Spinal cord (tissue), 10 donors: ENCODE results near the gene CSMD2. TPM values are rescaled to one million over a fixed set of nuclear protein-coding genes. Genes with fewer than 3 reads are reported as not detected.

Experiments
- DNase-seq, 6 donors: peaks; one replicate each; pipeline versions ENCODE4 v3.0.0 to v3.0.0-alpha.2; 2013 to 2015; ENCODE audit warnings: low spot score in 6 of 6, low read depth in 4 of 6
- H3K27ac ChIP-seq: one replicate; pipeline ENCODE4 v1.5.1; 2013; ENCODE audit warnings: low read depth, low read length, control low read depth
- H3K27me3 ChIP-seq: one replicate; pipeline ENCODE4 v1.6.1; 2013; ENCODE audit warnings: low read length; ENCODE audit not compliant: control insufficient read depth, insufficient read depth
- H3K36me3 ChIP-seq: one replicate; pipeline ENCODE4 v1.6.1; 2013; ENCODE audit warnings: low read length; ENCODE audit not compliant: control insufficient read depth, insufficient read depth
- H3K4me1 ChIP-seq: one replicate; pipeline ENCODE4 v1.6.1; 2013; ENCODE audit warnings: low read length; ENCODE audit not compliant: control insufficient read depth, insufficient read depth
- H3K4me3 ChIP-seq: one replicate; pipeline ENCODE4 v1.5.1; 2013; ENCODE audit warnings: low read depth, low read length, control low read depth
- H3K9me3 ChIP-seq: one replicate; pipeline ENCODE4 v1.6.1; 2013; ENCODE audit warnings: low read length; ENCODE audit not compliant: control insufficient read depth, insufficient read depth
- WGBS: methylation state at CpG from one replicate; pipeline ENCODE4 v1.1.5; 2013; ENCODE audit warnings: missing lambda C conversion rate; ENCODE audit not compliant: insufficient coverage; 5-methylcytosine and 5-hydroxymethylcytosine counted together
- polyA plus RNA-seq, 2 donors: library from polyadenylated mRNA; unstranded; fragments of 120-200 nt; gene quantifications; one replicate each; pipeline ENCODE4 v1.2.1, GENCODE V29; 2013; ENCODE audit not compliant: insufficient read length in 2 of 2
- total RNA-seq, 2 donors: library from RNA; depleted of rRNA in 1 of 2; stranded (reverse); fragments of 120-200 nt in 1 of 2; fragments of >200 nt in 1 of 2; gene quantifications; one replicate each; pipeline versions ENCODE4 v1.2.3 to v1.2.4, GENCODE V29; 2013 to 2014
- donor health status: healthy.

CSMD2 gene
- total and polyA plus RNA-seq, 4 donors, result 16.0 to 26.4 (median 22.2) TPM

DNA sequence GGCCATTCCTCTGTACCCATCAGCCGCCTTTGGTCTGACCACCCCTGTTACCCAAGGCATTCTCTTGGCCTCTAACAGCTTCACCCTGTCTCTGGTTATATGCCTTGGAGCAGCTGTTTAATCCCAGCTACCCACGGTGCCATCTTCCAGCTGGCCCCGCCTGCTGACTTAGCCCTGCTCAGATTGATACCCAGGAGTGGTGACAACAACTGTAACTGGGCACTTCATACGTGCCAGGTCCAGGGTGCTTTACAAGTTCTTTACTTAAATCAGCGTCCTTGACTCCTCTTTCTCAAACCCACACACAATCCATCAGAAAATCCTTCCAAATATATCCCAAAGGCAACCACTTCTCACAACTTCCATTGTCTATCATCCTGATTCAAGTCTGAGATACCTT is 338.3 kb downstream of the CSMD2 start:
- peaks cover 28% of the 10 kb centered on the region for H3K36me3 ChIP-seq
- WGBS, result 95% methylated on average over 5 of the region's 5 CpGs
- no peak overlapping the region for H3K4me3 ChIP-seq
- peaks cover 4% of the 10 kb centered on the region for H3K4me1 ChIP-seq
- no peak overlapping the region for H3K27ac ChIP-seq
- H3K9me3 ChIP-seq, result no peaks in the 10 kb centered on the region
- no peaks in the 10 kb centered on the region for H3K27me3 ChIP-seq
- no peak for DNase-seq

DNA sequence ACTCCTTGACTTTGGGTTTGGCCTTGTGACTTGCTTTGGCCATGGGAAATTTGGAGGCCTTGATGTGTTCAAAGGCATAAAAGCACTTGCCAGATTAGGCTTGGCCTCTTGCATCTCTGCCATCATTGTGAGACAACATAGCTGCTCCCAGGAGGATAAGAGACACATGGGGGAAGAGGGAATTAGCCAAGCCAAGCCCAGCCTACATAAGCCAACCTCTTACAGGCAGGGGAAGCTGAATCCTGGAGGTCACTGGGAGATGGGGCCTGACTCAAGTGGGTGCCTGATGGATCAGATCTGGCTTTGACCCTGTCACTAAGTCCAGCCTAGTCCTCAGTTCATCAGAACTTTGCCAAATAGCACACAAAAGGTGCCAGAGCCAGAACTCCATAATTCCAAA is 338.7 kb downstream of the CSMD2 start:
- Histone ChIP-seq H3K27ac (no peak overlapping the region), H3K27me3 (no peaks in the 10 kb centered on the region), H3K4me3 (no peak overlapping the region), H3K36me3 (peaks cover 28% of the 10 kb centered on the region), H3K4me1 (peaks cover 4% of the 10 kb centered on the region), H3K9me3 (no peaks in the 10 kb centered on the region)
- no peak for DNase-seq

DNA sequence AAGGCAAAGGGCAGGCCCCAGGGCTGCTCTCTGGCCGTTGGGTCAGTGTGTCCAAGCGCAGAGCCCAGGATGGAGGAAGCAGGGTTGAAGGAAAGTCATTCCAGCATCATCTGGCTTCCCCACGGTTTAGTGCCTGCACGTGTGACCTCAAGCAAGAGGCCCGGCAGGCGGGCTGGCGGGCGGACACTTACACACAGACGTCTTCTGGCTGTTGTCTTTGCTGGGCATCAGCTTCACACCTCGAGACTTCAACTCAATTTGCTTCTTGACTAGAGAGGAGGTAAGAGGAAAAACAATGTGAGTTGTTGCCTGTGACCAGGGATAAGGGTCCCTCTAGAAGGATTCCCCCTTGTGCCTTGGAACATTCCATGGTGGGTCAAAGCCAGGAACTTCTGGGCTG is 339.5 kb downstream of the CSMD2 start:
- Histone ChIP-seq H3K27me3 (no peaks in the 10 kb centered on the region), H3K27ac (no peak overlapping the region), H3K4me1 (peaks cover 4% of the 10 kb centered on the region), H3K4me3 (no peak overlapping the region), H3K9me3 (no peaks in the 10 kb centered on the region), H3K36me3 (peaks cover 31% of the 10 kb centered on the region)
- no peak for DNase-seq
- WGBS, result 90% methylated on average over 10 of the region's 10 CpGs

DNA sequence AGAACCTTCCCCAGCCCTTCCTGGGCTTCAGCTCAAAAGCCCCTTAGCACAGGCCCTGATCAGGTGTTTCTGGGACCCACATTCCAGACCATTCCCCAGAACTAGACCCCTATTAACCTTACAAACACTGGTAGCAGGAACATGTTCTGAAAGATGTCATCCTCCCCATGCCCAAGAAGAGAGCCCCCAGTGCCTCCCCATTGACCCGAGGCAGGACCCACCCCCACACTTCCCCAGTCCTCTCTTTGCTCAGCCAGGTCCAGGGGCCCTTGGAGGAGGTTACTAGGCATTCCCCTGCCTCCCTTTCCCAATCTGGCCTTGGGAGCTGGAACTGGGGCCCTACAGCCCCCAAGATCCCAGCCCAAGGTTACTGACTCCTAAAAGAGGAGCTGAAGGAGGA is 340.1 kb downstream of the CSMD2 start:
- Histone ChIP-seq H3K27me3 (no peaks in the 10 kb centered on the region), H3K36me3 (peaks cover 31% of the 10 kb centered on the region), H3K9me3 (no peaks in the 10 kb centered on the region), H3K4me3 (no peak overlapping the region), H3K27ac (no peak overlapping the region), H3K4me1 (peaks cover 4% of the 10 kb centered on the region)
- WGBS, result no CpG with 5 or more reads among the region's 1 CpG
- no peak for DNase-seq

DNA sequence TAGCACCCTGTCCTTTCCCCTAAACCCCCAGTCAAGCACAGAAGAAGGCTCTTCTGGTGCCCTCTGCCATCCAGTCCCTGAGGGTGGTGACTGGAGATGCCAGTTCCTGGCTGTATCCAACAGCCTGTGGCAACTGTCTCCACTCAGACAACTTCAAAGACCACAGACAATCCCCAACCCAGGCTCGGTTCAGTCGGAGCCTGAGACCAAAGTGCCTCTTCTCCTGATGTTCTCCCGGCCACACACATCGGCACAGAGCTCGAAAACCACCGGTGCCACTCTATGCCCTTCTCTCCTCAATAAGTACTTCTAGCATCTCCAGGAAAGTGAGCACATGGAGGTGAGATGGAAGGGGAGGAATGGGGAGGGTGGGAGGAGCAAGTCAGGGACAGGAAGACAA is 340.7 kb downstream of the CSMD2 start:
- Histone ChIP-seq H3K36me3 (peaks cover 31% of the 10 kb centered on the region), H3K4me3 (no peak overlapping the region), H3K9me3 (no peaks in the 10 kb centered on the region), H3K27ac (no peak overlapping the region), H3K4me1 (peaks cover 4% of the 10 kb centered on the region), H3K27me3 (no peaks in the 10 kb centered on the region)
- DNase-seq, result no peak
- WGBS, result 100% methylated on average over 2 of the region's 6 CpGs

DNA sequence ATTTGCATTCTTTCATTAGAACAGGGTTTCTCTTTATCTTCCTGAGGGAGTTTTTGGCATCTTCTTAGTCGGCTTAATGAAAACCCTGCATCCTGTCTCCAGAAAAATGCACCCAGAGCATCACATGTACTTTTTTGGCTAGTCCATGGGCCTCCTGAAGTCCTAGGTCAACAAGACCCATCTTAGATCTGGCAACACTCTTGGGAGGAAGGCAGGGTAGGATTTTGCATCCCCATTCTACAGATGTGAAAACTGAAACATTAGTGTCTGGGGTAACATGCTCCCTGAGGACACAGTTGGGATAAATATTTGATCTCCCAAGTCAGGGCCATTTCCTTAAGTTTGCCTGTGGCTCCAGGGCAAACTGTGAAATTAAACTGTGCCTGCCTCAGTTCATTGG is 341.2 kb downstream of the CSMD2 start:
- WGBS, result no CpG with 5 or more reads among the region's 1 CpG
- H3K27me3 ChIP-seq, result no peaks in the 10 kb centered on the region
- H3K4me3 ChIP-seq, result no peak overlapping the region
- peaks cover 4% of the 10 kb centered on the region for H3K4me1 ChIP-seq
- no peak overlapping the region for H3K27ac ChIP-seq
- DNase-seq, result no peak
- peaks cover 31% of the 10 kb centered on the region for H3K36me3 ChIP-seq
- no peaks in the 10 kb centered on the region for H3K9me3 ChIP-seq

DNA sequence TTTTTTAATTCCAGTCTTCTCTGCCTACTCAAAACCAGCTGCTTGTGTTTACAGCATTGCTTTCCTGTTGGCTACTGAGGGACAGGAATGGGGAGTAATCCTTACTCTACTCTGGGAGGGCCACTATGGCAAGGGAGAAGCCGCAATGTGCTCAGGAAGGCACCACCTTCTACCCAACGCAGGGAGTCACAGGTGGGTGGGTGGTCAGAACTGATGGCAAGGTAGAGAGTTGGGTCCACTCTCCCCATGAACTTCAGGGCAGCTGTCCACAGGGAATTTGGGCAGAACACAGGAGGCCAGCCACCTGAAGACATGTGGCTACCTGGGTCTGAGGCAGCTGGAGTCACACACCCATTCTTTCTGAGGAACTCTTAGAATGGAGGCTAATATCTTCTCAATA is 341.6 kb downstream of the CSMD2 start:
- 94% methylated on average over 2 of the region's 2 CpGs for WGBS
- Histone ChIP-seq H3K36me3 (peaks cover 31% of the 10 kb centered on the region), H3K9me3 (no peaks in the 10 kb centered on the region), H3K4me1 (peaks cover 3% of the 10 kb centered on the region), H3K27ac (no peak overlapping the region), H3K4me3 (no peak overlapping the region), H3K27me3 (no peaks in the 10 kb centered on the region)
- no peak for DNase-seq

DNA sequence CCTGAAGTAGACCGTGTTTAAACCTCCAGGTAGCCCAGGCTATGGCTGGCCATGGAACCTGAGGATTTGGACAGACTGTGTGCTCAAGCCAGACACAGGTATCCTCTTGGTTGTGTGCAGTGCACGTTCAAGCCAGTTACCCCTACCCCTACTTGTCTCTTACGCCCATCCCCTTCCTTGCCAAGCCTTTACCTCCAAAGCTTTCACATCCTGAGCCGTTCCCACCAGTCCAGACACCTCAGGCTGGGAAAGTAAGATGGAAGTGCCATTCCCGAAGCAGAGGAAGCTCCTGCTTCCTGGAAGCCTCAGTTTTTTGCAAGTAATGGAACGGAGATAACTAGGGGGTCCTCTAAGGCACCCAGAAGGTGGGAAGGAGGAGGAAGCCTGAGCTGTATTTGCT is 342.6 kb downstream of the CSMD2 start:
- Histone ChIP-seq H3K36me3 (peaks cover 28% of the 10 kb centered on the region), H3K9me3 (no peaks in the 10 kb centered on the region), H3K4me3 (no peak overlapping the region), H3K27ac (no peak overlapping the region), H3K4me1 (no peaks in the 10 kb centered on the region), H3K27me3 (no peaks in the 10 kb centered on the region)
- WGBS, result 95% methylated on average over 2 of the region's 6 CpGs
- no peak for DNase-seq

DNA sequence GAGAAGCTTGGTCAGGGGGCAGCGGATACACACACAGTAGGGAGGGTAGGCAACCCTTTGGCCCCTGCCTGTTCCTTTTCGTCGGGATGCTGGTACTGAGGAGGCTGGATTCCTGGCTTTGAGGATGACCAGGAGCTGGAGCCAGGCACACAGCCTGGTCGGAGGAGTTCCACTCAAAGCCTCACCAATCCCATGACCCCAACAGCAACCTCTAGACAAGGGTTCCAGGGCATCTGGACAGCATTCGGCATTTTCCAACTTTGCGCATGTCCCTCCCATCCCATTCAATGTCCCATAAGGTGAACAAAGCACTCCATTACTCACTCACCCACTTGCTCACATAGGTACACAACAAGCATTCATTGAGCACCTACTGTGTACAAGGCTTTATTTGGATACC is 343.7 kb downstream of the CSMD2 start:
- Histone ChIP-seq H3K4me3 (no peak overlapping the region), H3K9me3 (no peaks in the 10 kb centered on the region), H3K36me3 (peaks cover 25% of the 10 kb centered on the region), H3K27me3 (no peaks in the 10 kb centered on the region), H3K4me1 (no peaks in the 10 kb centered on the region), H3K27ac (no peak overlapping the region)
- no peak for DNase-seq
- 96% methylated on average over 3 of the region's 6 CpGs for WGBS

DNA sequence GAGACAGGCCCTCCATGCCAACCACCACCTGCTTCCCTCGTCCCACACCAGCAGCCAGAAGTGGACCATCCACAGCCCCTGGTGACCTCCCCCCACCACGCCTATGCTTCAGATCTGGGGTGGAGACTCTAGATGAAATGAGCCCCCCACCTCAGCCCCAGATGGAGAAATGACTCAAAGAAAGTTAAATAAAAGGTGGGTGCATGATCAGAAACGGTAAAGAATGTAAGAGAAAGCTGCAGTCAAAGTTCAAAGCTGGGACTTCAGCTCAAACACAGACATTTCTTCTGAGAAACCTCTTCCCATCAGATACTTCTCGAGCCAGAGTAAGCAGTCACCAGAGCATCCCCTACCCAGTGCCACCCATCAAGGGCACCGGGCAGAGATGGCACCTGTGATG is 344.2 kb downstream of the CSMD2 start:
- H3K4me1 ChIP-seq, result no peaks in the 10 kb centered on the region
- no peak for DNase-seq
- no peak overlapping the region for H3K4me3 ChIP-seq
- peaks cover 21% of the 10 kb centered on the region for H3K36me3 ChIP-seq
- H3K27ac ChIP-seq, result no peak overlapping the region
- WGBS, result no CpG with 5 or more reads among the region's 5 CpGs
- H3K27me3 ChIP-seq, result no peaks in the 10 kb centered on the region
- no peaks in the 10 kb centered on the region for H3K9me3 ChIP-seq
